ENCODE data around the gene FRAT2. TPM values are rescaled to one million over a fixed set of nuclear protein-coding genes. Genes with fewer than 3 reads are reported as not detected.

FRAT2 gene, protein sequence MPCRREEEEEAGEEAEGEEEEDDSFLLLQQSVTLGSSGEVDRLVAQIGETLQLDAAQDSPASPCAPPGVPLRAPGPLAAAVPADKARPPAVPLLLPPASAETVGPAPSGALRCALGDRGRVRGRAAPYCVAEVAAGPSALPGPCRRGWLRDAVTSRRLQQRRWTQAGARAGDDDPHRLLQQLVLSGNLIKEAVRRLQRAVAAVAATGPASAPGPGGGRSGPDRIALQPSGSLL
- 2.7 and 3.9 TPM in 2 replicates for total RNA-seq

DNA sequence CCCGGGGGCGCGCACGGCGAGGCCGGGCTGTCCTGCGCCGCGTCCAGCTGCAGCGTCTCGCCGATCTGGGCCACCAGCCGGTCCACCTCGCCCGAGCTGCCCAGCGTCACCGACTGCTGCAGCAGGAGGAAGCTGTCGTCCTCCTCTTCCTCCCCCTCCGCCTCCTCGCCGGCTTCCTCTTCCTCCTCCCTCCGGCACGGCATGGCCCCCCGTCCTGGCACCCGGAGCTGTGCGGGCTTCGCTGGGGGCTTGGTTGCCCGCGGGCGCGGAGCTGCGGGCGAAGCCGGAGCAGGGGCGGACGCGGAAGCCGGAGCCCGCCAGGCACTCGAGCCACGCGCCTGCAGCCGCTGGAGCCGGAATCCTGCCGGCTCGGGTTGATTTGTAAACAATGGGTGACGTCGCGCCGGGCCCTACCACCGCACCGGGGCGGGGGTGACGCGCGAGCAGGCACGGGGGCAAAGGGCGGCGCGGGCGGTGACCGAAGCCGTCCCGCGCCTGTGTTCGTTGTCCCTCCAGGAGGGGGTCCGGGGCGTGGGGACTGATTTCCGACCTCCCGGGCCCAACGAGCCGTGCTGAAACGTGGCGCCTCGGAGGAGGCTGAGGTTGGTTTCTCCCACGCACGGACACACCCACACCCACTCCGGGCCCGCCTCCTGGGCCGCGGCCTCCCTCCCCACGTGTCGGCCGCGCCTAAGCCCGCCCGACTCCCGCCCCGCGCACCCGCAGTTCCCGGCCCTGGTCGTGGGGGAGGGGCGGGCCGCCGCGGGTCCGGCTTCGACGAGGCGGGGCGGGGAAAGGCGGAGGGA, at the start of gene FRAT2:
Gene FRAT2, minus strand, starts transcription at position 360 of the 806 bp plus-strand sequence. Its CDS starts 157 bp downstream, at position 203.

DNA sequence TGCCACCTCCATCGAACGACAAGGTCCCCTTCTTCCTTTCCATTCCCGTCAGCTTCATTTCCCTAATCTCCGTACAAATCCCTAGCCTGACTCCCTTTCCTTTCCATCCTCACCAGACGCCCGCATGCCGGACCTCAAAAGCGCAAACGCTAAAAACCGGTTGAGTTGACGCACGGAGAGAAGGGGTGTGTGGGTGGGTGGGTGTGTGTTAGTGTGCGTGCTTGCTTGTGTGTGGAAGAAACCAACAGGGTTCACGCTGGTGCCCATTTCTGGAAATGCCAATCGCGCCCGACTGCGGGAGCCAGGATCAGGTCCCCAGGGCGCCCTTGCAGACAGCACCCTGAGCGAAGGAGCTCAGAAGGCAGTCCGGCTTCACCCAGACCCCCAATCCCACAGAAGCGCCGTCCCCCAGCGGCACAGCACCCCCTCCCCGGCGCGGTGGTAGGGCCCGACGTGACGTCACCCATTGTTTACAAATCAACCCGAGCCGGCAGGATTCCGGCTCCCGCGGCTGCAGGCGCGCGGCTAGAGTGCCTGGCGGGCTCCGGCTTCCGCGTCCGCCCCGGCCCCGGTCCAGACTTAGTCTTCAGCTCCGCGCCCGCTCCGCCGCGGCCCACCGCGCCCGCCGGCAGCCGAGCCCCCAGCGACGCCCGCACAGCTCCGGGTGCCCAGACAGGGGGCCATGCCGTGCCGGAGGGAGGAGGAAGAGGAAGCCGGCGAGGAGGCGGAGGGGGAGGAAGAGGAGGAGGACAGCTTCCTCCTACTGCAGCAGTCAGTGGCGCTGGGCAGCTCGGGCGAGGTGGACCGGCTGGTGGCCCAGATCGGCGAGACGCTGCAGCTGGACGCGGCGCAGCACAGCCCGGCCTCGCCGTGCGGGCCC, 15.5 kb downstream of the FRAT2 start, which contains the start of gene FRAT1:
Gene FRAT1, plus strand, starts transcription at position 500 of the 880 bp plus-strand sequence. Its CDS starts 183 bp downstream, at position 683.

DNA sequence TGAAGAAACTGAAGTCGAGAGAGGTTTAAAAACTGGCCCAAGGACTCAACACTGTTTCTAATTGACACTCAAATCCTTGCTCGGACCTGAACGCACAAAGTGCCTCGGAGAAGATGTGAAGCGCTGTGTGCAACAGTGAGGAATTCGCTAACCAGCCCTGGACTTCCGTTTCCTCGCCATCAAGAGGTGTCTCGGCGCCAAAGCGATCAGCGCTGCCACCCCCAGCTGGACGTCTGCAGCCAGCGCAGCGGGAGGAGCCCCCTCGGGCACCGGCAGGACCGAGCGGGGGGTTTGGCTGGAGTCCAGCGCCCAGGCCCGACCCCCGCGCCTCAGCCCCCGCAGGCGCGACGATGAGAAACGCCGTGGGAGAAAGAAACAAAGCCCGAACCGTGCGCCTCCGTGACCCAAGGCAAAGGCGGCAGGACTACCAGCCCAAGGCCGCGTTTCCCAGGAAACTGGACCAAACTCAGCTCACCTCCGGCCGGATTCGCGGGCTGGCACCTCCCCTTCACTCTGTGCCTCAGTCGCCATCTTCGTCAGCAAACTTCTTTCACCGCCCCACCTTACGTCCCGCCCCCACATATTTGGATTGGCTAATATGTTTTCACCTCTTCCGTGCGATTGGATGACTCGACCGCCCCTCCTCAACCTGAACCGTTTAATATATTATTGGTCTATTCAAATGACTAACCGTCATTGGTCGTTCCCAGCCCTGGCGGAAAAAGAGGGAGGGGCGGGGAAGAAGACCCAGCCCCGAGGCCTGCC, 42.2 kb downstream of the FRAT2 start, which contains the start of gene ARHGAP19:
Gene ARHGAP19, minus strand, starts transcription at position 541 of the 765 bp plus-strand sequence. Its CDS starts 10 bp downstream, at position 531.

Other genes starting within 250 kb of the FRAT2 start
- gene SLIT1, start 148.8 kb downstream of the FRAT2 start, total RNA-seq: under 0.01 TPM in 2 replicates
- gene ARHGAP19, start 42.1 kb downstream of the FRAT2 start, total RNA-seq: 3.8 and 4.1 TPM in 2 replicates
- gene FRAT1, start 15.5 kb downstream of the FRAT2 start, total RNA-seq: 2.2 and 2.4 TPM in 2 replicates
- gene RRP12, start 66.6 kb upstream of the FRAT2 start, total RNA-seq: 8.4 and 8.7 TPM in 2 replicates
- 172 and 252 TPM in 2 replicates for gene PGAM1, start 91.5 kb upstream of the FRAT2 start, total RNA-seq
- gene EXOSC1, start 111.3 kb upstream of the FRAT2 start, total RNA-seq: 34.5 and 34.6 TPM in 2 replicates
- gene ZDHHC16, start 111.4 kb upstream of the FRAT2 start, total RNA-seq: 27.0 and 28.2 TPM in 2 replicates
- gene MMS19, start 163.7 kb upstream of the FRAT2 start, total RNA-seq: 46.0 and 46.5 TPM in 2 replicates
- gene UBTD1, start 164.2 kb upstream of the FRAT2 start, total RNA-seq: 17.7 and 22.4 TPM in 2 replicates
- 0.16 and 4.9 TPM in 2 replicates for gene ANKRD2, start 238.1 kb upstream of the FRAT2 start, total RNA-seq
- gene HOGA1, start 249.7 kb upstream of the FRAT2 start, total RNA-seq: 0.34 and 1.4 TPM in 2 replicates